Astrocyte of the spinal cord (primary cell): ENCODE results near the gene PIGQ.

Source experiments
- DNase-seq: peaks from one replicate; pipeline ENCODE4 v3.0.0; 2011; ENCODE audit warnings: low read depth, low spot score
- H3K4me3 ChIP-seq: 2 replicates; pipeline ENCODE4 v1.5.1; 2011; ENCODE audit warnings: low read depth, mild to moderate bottlenecking, low read length, moderate library complexity
- CTCF ChIP-seq: IDR thresholded peaks from 2 replicates; pipeline ENCODE4 v1.5.1; 2012; ENCODE audit warnings: low read depth, mild to moderate bottlenecking, low read length, inconsistent platforms
- in situ Hi-C: cut with HindIII; loops from 2 replicates; pipeline ENCODE4 v1.10.0; 2017; ENCODE audit warnings: low sequenced_read_pairs

The PIGQ gene

DNA sequence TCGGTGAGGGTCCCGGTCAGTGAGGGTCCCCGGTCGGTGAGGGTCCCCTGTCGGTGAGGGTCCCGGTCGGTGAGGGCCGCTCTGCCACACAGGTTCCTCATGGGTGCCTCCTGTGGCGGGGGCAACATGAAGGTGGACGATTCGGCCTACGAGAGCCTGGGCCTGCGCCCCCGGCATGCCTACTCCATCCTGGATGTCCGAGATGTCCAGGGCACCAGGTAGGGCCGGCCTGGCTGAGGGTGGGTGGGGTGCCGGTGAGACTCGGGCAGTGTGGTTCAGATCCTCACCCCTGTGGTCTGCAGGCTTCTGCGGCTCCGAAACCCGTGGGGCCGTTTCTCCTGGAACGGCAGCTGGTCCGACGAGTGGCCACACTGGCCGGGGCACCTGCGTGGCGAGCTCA lies 18.6 kb upstream of the PIGQ start:
- no peak overlapping the region for H3K4me3 ChIP-seq
- TF ChIP-seq CTCF = no peak
- no peak for DNase-seq
- in situ Hi-C loops = no loop called here

DNA sequence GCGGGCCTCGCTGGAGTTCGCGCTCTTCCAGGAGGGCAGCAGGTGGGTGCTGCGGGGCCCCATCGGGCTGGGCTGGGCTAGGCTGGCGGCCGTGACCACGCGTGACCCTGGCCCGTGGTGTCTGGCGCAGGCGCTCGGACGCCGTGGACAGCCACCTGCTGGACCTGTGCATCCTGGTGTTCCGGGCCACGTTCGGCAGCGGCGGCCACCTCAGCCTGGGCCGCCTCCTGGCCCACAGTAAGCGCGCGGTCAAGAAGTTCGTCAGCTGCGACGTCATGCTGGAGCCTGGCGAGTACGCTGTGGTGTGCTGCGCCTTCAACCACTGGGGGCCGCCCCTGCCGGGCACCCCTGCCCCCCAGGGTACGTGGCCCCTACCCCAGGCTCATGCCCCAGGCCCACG lies 17.6 kb upstream of the PIGQ start:
- no peak for DNase-seq
- in situ Hi-C loops = no loop called here
- no peak overlapping the region for H3K4me3 ChIP-seq
- no peak for TF ChIP-seq CTCF

- H3K4me3 ChIP-seq = no peak overlapping the region
- TF ChIP-seq CTCF = no peak
- in situ Hi-C loops = no loop called here
- no peak for DNase-seq
These were observed 16.0 kb upstream of the PIGQ start for GRCh38 chr16:553601-554296.

GRCh38 chr16:554297-554621 lies 15.5 kb upstream of the PIGQ start:
- no peak for DNase-seq
- no peak overlapping the region for H3K4me3 ChIP-seq
- TF ChIP-seq CTCF = no peak
- in situ Hi-C loops = no loop called here

- DNase-seq = peak; percentile 64
- TF ChIP-seq CTCF = no peak
- in situ Hi-C loops = no loop called here
- H3K4me3 ChIP-seq = no peak overlapping the region
These were observed 15.0 kb upstream of the PIGQ start for GRCh38 chr16:554640-555365.

GRCh38 chr16:555528-556473 lies 14.0 kb upstream of the PIGQ start:
- DNase-seq = no peak
- H3K4me3 ChIP-seq = no peak overlapping the region
- no peak for TF ChIP-seq CTCF
- in situ Hi-C loops = no loop called here
